Suppressor macrophage (primary cell): Measurements from ENCODE around the gene SIRPD.
"Not testable (repeated sequence)": the region's sequence is repeated elsewhere in the genome, so short reads cannot be mapped to it uniquely, and the experiment has no call there.

Experiments
- DNase-seq, 4 experiments: peaks; one replicate each; pipeline ENCODE4 v3.0.0-alpha.2; 2020 to 2022

SIRPD gene

GRCh38 chr20:1537731-1538058 lies 19.8 kb downstream of the SIRPD start:
- DNase-seq, result peak; percentile 86 to 95 (median 94)

- DNase-seq, result peak; percentile 52 to 85 (median 74)
Measured at GRCh38 chr20:1536893-1537730, 20.4 kb downstream of the SIRPD start.

- peak; percentile 85 to 95 (median 91) for DNase-seq
Measured at GRCh38 chr20:1535420-1536175, 21.9 kb downstream of the SIRPD start.

- DNase-seq, result peak; percentile 52 to 81 (median 70)
Measured at GRCh38 chr20:1534526-1534925, 23.0 kb downstream of the SIRPD start.

GRCh38 chr20:1533059-1533458 lies 24.4 kb downstream of the SIRPD start:
- peak in 3 of 4 experiments; percentile 36 to 42 (median 37) for DNase-seq

- DNase-seq, result peak in 3 of 4 experiments; percentile 28 to 51 (median 49)
Measured at GRCh38 chr20:1528811-1529210, 28.7 kb downstream of the SIRPD start.

GRCh38 chr20:1527923-1528322 lies 29.6 kb downstream of the SIRPD start:
- no peak for DNase-seq

- peak in 2 of 4 experiments; percentile 33 to 64 for DNase-seq
Measured at GRCh38 chr20:1526896-1527295, 30.6 kb downstream of the SIRPD start.

- DNase-seq, result peak in 2 of 4 experiments; percentile 50 to 63
Measured at GRCh38 chr20:1526310-1526709, 31.2 kb downstream of the SIRPD start.

GRCh38 chr20:1524004-1524403 lies 33.5 kb downstream of the SIRPD start:
- peak in 3 of 4 experiments; percentile 26 to 56 (median 44) for DNase-seq

GRCh38 chr20:1517010-1517409 lies 40.5 kb downstream of the SIRPD start:
- DNase-seq, result no peak

GRCh38 chr20:1513801-1514200 lies 43.7 kb downstream of the SIRPD start:
- DNase-seq, result no peak

- peak; percentile 59 to 77 (median 74) for DNase-seq
Measured at GRCh38 chr20:1509237-1509636, 48.3 kb downstream of the SIRPD start.

- no peak for DNase-seq
Measured at GRCh38 chr20:1508574-1508973, 48.9 kb downstream of the SIRPD start.

GRCh38 chr20:1507276-1507675 lies 50.2 kb downstream of the SIRPD start:
- no peak for DNase-seq

- DNase-seq, result no peak
Measured at GRCh38 chr20:1505871-1506270, 51.6 kb downstream of the SIRPD start.

- no peak for DNase-seq
Measured at GRCh38 chr20:1505361-1505760, 52.1 kb downstream of the SIRPD start.

GRCh38 chr20:1503564-1504227 lies 53.8 kb downstream of the SIRPD start:
- DNase-seq, result peak; percentile 93 to 96 (median 94)

GRCh38 chr20:1500496-1500895 lies 57.0 kb downstream of the SIRPD start:
- no peak for DNase-seq

GRCh38 chr20:1499528-1500420 lies 57.7 kb downstream of the SIRPD start:
- DNase-seq, result no peak

- DNase-seq, result not testable (repeated sequence)
Measured at GRCh38 chr20:1497371-1497770, 60.1 kb downstream of the SIRPD start.

GRCh38 chr20:1496930-1497329 lies 60.6 kb downstream of the SIRPD start:
- no peak for DNase-seq
